D721Med (cell line): Measurements from ENCODE around the gene RGS11.
"Not testable (repeated sequence)": the region's sequence is repeated elsewhere in the genome, so short reads cannot be mapped to it uniquely, and the experiment has no call there.

Experiments
- DNase-seq: peaks from one replicate; pipeline ENCODE4 v3.0.0; 2011; ENCODE audit warnings: low spot score; ENCODE audit not compliant: insufficient read length
- FAIRE-seq: peaks from 2 replicates; lab custom pipeline; 2011; peaks lifted over from hg19 to GRCh38; lab: Jason Lieb, UNC
- CTCF ChIP-seq: IDR thresholded peaks from 2 replicates; pipeline ENCODE4 v1.5.1; 2012; ENCODE audit warnings: mild to moderate bottlenecking, control low read depth; ENCODE audit not compliant: insufficient read depth; ENCODE audit errors: missing control alignments

RGS11 gene

GRCh38 chr16:261031-261691, 14.6 kb downstream of the RGS11 start:
- no peak for DNase-seq
- no peak for FAIRE-seq
- TF ChIP-seq CTCF: no peak

DNA sequence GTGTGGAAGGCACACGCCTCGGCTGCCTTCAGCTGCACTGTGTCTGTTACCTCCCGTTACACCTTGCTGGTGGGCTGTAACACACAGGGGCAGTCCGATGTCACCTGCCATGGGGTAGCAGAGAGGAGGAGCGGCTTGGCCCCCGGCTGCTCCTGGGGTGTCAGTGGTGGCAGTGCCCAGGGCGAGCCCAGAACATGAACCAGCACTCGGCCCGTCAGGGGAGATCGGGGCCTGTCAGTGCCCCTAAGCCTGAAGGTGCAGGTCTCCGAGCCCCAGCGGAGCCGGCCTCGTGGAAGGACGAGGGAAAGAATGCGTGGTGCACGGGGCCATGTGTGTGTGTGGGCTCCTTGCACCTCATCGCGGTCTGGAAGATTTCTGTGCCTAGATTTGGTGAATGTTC, 15.4 kb downstream of the RGS11 start:
- FAIRE-seq: no peak
- no peak for TF ChIP-seq CTCF

DNA sequence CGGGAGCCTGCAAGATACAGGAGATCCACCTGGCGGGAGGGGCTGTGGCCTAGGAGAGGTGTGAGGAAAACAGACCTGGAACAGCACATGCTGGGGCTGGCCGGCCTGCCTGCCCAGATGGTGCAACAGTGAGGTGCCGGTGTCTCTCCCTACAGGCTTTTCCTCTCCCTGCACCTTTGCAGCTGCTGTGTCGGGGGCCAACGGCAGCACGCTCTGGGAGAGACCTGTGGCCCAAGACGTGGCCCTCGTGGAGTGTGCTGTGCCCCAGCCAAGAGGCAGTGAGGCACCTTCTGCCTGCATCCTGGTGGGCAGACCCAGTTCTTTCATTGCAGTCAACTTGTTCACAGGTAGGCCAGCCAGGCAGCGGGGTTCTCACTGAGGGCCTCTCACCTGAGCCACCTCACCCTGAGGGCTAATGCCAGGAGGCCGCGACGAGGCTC, 15.9 kb downstream of the RGS11 start:
- no peak for DNase-seq
- TF ChIP-seq CTCF: no peak
- no peak for FAIRE-seq

More for the DNA sequence above, 15.4 kb downstream of the RGS11 start:
- no peak for DNase-seq

DNA sequence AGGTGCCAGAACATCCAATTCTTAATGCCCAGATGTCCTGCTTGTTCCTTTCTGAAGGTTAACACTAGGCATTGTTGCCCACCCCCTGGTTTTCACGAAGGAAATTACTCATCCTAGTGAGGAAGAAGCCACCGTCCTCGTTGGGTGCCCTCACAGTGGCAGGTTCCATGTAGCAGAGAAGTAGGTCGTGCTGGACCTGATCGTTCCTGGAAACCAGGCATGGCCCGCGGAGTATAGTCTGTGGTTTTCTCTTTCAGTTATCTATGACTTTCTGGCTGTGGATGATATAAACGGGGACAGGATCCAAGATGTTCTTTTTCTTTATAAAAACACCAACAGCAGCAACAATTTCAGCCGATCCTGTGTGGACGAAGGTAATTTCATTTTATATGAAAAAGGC, 16.5 kb downstream of the RGS11 start:
- FAIRE-seq (no peak), DNase-seq (no peak)
- TF ChIP-seq CTCF: no peak

- not testable (repeated sequence) for DNase-seq, FAIRE-seq
Measured at GRCh38 chr16:258091-258490, 17.7 kb downstream of the RGS11 start.

DNA sequence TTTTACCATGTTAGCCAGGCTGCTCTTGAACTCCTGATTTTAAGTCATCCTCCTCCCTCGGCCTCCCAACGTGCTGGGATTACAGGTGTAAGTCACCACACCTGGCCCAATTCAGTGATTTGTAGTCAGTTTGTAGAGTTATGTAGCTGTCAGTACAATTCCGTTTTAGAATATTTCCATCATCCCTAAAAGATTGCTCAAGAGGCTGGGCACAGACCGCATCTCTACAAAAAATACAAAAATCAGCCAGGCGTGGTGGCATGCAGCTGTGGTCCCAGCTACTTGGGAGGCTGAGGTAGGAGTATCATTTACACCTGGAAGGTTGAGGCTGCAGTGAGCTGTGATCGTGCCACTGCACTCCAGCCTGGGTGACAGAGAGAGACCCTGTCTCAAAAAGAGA, 20.6 kb downstream of the RGS11 start:
- no peak for TF ChIP-seq CTCF
- FAIRE-seq (no peak), DNase-seq (no peak)

- no peak for TF ChIP-seq CTCF
- FAIRE-seq: no peak
- no peak for DNase-seq
Measured at GRCh38 chr16:254461-254860, 21.3 kb downstream of the RGS11 start.

DNA sequence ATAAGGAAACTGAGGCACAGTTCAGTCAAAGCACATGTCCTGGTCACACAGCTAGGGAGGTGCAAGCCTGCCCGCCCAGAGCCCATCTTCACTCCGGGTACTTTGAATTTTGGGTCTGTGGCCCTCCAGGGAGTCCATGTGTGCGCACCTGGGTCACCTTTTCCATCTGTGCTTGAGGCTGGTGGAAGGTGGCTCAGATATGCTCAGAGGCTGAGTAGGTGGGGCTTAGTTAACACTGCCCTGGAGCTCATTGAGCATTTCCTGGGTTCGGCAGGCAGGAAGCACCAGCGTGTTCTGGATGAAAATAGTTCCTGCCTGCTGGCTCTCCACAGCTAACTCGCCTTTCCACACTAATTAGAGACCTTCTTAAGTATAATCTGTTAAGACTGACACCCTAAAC, 21.9 kb downstream of the RGS11 start:
- no peak for FAIRE-seq

More for the DNA sequence above, 21.9 kb downstream of the RGS11 start:
- no peak for DNase-seq
- no peak for TF ChIP-seq CTCF
